GM18505 (cell line): Measurements from ENCODE around the gene ANKRD34A.

Source experiments
- ATAC-seq: cut with Tn5 transposase; IDR thresholded peaks from one replicate; pipeline ENCODE4 v1.9.1; 2021; ENCODE audit not compliant: unreplicated experiment
- POLR2A ChIP-seq: IDR thresholded peaks from 4 replicates; pipeline ENCODE4 v1.6.1; 2011; ENCODE audit warnings: borderline replicate concordance; ENCODE audit not compliant: insufficient read depth, insufficient read length; ENCODE audit errors: extremely low read depth

The ANKRD34A gene

DNA sequence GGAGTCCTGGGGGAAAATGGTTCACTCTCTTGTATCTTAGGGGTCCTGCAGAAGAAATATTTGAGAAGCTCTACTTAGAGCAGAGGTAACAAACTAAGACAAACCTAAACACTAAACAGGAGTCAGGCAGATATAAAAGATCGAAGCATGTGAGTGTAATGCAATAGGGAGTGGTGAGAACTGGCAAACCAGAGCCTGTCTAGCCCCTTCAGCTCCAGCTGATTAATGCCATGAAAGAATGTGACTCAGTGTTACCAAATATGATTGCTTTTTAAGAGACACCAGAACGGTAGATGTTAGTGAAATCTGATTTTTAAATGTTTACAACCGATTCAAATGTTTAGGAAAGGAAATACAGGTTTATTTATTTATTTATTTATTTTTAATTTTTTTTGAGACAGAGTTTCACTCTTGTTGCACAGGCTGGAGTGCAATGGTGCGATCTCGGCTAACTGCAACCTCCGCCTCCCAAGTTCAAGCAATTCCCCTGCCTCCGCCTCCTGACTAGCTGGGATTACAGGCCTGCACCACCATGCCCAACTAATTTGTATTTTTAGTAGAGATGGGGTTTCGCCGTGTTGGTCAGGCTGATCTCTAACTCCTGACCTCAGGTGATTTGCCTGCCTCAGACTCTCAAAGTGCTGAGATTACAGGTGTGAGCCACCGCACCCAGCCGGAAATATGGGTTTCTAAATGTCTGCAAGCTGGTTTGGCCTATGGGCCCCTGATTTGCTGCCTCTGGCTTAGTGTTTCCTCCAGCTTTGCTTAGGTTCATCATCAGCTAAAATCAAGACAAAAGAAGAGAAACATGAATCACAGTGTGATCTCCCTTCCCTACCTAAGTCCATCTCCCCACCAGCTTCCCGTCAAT is 19.8 kb upstream of the ANKRD34A start:
- ATAC-seq = no peak

DNA sequence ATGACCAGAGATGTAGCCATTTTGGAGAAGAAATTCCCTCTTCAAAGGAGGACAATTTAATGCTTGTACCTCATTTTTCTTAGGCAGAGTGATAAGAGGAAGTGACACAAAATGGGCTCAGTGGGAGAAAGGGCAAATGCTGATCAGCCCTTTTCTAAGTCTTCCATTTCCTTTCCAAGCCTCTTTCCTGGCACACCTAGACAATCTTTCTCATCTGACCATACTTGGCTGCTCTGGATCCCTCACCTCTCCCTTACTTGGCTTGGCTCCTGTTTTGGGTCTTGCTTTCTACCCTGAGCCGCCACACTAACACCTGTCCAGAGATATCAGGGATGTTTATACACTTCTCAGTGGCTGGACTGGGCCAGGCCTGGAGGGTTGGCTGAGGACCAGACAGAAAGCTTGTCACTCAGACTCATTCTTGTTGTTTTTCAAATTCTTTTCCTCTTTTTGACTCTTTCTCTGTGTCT is 18.9 kb upstream of the ANKRD34A start:
- ATAC-seq = no peak
- no peak for TF ChIP-seq POLR2A

More for the DNA sequence above, 19.8 kb upstream of the ANKRD34A start:
- no peak for TF ChIP-seq POLR2A

DNA sequence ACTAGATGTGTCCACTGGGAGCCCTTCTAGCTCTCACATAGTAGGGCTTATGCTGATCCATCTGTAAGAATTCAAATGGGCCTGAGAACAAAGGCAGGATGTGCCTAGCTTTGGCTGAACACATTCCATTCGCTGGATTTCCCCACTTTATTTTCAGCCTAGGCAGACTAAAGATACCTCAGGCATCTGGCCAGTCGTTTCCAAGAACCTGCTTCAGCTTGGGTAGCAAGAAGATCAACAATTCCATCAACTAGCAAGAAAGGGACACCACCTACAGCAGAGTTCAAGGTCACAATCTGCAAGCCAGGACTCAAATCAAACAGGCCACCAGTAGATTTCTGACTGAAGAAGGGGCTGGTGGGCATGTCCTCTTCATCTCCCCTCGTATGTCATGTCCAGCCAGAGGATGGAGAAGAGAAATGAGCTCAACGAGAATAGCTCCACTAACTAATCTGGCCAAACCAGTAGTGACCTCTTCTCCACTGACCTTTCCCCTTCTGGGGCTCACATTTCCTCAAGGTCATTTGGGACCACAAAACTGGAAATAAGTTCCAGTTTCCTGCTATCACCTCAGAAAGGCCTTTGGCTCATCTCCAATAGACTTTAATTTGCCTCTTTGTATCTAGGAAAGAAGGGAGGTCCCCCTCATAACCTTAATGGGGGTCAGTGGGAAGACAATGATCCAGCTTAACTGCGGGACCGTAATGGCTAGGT is 17.8 kb upstream of the ANKRD34A start:
- TF ChIP-seq POLR2A = no peak
- ATAC-seq = no peak

DNA sequence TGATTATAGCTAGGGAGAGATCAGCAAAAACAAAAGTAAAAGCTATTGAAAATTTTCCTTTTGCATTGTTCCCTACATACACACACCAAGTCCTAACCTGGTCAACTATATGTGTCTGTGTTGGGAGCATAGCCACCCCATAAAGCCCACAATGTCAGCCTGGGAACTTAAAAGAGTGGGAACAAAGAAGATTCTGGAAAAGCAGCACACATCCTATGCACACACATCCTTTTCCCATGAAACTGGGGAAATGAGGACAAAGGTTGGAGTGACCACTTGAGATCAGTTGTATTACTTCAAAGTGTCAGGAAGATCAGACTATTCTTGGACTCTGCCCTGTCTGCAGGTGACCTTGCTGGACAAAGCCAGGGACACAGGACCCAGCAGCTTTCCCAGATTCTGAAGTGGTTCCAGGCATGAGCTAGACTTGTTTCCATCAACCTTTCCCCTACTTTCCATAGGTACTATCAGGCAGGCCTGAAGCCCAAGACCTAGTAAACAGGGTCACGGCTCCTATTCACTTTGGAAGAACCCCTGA is 16.2 kb upstream of the ANKRD34A start:
- no peak for ATAC-seq
- no peak for TF ChIP-seq POLR2A

DNA sequence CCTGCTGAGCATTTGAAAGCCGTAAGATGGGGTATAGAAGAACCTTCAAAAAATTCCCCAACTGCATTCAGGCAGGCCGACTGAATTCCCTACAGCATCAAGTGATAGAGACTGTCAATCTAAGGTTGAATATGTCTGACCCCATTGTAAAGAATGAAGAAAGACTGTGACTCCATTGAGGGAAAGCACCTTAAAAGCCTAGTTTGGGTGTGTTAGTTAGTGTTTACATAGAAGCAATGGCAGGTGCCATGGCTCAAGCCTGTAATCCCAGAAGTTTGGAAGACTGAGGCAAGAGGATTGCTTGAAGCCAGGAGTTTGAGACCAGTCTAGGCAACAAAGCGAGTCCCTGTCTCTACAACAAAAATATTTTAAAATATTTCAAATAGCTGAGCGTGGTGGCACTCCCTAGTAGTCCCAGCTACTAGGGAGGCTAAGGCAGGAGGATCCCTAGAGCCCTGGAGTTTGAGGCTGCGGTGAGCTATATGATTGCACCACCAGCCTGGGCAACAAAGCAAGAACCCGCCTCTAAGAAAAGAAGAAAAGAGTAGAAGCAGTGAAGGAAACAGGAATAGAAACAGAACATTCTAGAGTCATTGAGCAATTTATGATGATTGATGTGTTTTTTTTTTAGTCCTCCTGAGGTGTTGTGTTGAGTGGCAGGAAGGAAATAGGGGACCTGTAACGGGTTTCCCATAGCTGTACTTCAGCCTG is 15.5 kb upstream of the ANKRD34A start:
- peak; percentile 28 for ATAC-seq

DNA sequence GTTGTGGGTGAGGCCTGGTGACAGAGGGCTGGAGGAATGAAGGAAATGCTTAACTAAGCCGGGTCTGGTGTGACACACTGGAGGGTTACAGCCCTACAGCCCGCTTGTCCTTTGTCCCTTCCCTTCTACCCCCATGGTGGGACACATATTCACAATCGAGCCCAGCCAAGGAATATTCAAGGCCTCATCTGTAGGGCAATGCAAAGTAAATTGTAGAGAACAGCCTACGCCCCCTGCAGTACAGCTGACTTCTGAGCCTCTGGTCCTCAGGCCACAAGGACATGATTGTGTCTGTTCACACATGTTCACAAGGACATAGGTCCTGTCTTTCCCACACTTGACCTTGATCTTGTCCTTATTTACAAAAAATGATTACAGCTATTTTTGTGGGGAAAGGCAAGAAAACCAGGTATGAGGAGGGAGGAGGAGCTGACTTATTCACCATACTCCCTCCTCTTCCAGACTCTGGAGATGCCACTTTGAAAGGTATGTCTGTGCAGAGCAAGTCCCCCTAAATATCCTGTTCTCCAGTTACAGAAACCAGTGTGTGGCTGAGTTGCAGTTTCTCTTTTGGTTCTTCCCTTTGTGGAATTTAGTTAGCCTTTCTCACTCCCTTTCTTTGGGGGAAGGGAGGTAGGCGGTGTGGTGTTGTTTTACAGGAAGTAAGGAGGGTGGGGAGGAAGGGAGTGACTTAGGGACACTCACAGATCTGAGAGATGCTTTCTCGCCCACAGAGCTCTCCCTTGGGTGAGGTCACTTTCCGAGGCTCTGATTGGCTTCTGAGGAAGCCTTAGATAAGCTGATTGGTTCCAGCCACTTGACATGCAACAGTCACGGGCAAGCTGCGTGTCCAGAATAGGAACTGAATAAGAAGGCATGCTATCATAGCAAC is 14.7 kb upstream of the ANKRD34A start:
- peak; percentile 80 for ATAC-seq
- TF ChIP-seq POLR2A = peak; percentile 29

More for the DNA sequence above, 15.5 kb upstream of the ANKRD34A start:
- peak; percentile 44 for TF ChIP-seq POLR2A

DNA sequence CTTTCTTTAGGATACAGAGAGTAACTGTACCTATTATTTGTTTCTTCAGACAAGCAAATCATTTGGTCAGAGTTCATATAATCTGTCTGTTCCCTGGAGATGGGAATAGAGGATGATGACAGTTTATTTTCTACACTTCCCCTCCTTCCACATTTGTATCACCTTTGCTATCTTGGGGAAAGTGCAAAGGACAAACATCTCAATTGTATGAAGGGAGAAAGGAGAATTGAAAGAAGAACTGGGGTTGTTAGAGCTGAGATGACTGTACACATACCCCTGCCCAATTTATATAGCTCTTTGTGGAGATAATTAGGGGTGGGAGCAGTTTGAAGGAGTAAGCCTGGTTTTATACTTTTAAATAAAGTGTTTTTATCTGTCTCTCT is 14.1 kb upstream of the ANKRD34A start:
- no peak for TF ChIP-seq POLR2A
- ATAC-seq = no peak

DNA sequence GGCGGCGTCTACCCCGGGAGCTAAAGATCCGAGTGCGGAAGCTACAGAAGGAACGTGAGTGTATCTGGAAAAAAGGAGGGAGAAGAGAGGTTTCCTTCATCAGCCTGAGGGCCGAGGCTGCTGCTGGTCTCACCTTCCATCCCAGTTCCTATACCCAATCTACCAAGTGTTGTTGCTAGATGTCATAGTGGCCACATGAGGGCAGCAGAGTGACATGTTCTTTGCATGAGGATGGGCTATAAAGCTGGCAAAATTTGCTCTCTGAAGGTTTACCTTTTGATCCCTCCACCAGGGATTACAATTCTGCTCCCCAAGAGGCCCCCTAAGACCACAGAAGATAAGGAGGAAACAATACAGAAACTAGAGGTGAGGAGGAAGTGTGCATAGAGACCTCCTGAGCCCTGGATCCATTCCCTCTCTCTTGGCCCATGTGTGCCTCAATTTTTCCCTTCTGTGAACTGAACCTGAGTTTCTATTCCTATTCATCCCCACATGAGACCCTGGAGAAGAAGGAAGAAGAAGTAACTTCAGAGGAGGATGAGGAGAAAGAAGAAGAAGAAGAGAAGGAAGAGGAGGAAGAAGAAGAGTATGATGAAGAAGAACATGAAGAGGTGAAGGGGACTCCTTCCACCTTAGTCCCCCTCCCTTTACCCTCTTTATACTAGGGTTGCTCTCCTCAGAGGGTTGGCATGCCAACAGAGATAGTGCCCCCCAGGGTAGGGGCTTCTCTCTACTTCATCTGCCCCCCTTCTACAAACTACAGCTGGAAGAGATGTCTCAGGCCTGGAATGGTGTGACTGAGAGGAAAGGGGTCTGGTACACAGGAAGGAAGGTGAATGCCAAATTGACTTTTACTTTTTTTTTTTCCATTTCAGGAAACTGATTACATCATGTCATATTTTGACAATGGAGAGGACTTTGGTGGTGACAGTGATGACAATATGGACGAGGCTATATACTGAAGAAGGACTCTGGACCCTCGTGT is 13.4 kb upstream of the ANKRD34A start:
- no peak for ATAC-seq
- no peak for TF ChIP-seq POLR2A

DNA sequence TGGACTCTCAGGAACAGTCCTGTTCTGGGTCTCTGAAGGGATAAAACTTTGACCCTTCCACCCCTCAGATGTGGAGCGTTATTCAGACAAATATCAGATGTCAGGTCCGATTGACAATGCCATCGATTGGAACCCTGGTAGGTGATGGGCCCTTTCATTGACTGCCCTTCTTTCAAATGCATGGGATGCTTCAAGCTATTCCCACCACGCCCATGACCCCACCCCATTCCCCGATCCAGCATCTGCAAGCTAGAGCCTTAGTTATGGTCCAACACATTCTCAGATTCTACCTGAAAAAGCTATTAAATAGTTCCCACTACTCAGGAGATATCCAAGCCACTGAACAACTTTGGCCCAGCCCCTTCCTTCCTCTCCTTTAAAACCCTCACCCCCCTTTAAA is 12.6 kb upstream of the ANKRD34A start:
- no peak for TF ChIP-seq POLR2A
- ATAC-seq = no peak

DNA sequence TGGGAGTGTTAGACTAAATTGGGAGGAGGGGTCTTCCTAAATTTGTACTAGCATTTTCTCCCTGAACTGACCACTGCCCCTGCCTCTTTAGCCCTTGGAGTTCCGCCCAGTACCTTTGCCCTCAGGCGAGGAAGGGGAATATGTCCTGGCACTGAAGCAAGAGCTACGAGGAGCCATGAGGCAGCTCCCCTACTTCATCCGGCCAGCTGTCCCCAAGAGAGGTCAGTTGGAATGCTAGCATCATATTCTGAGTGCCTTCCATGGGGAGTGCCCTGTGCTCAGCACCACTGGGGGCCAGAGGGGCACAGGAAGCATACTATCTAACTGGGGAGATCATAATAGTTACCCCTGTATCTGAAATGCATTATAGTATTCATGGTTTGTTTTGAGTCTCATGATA is 10.8 kb upstream of the ANKRD34A start:
- TF ChIP-seq POLR2A = no peak
- no peak for ATAC-seq

DNA sequence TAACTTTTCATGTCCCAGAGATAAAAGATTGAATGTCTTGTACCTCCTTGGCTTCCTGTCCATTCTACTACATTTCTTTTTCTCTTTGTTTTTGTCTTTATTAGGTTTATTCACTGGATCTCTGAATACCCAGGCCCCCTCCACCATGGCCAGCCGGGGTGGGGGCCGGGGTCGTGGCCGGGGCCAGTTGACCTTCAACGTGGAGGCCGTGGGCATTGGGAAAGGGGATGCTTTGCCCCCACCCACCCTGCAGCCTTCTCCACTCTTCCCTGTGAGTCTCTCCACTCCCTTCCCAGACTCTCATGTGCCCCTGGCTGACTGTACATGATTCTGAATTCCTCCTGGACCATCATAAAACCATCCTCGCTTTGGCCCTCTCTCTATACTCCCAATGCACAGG is 10.3 kb upstream of the ANKRD34A start:
- TF ChIP-seq POLR2A = no peak

More for the DNA sequence above, 10.3 kb upstream of the ANKRD34A start:
- ATAC-seq = no peak
